ENCODE results near the gene INTS6. TPM values are rescaled to one million over a fixed set of nuclear protein-coding genes. Genes with fewer than 3 reads are reported as not detected.
A peak's percentile ranks its signal among the peaks of the same experiment; 100 is the strongest.

Gene INTS6
- total and polyA plus RNA-seq, 8 donors, result 10.7 to 200 (median 13.7) TPM

DNA sequence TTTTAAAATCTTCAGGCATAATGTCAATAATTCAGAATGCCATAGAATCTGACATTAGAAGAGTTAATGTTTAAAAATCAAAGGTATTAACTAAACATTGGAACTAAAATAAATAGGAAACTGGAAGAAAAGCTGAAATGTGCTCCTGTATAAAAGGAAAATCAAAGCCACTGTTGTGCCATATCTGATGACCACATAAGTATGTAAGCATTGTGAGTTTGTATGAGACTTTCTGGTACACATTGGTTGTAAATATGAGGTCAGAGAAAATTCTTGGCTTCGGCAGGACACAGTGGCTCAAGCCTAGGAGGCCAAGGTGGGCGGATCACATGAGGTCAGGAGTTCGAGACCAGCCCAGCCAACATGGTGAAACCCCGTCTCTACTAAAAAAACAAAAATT lies 48.3 kb upstream of the INTS6 start:
- Histone ChIP-seq H3K36me3 (no peaks in the 10 kb centered on the region), H3K9me3 (no peaks in the 10 kb centered on the region), H3K27ac (peak overlapping the region in 3 of 5 donors; percentile 14 to 45 (median 22)), H3K27me3 (no peaks in the 10 kb centered on the region), H3K4me1 (peaks cover 0 to 13% (median 6%) of the 10 kb centered on the region in 4 donors), H3K4me3 (no peak overlapping the region)
- intact Hi-C loops (cut with DNase I; ENCODE audit: low total_unique reads), result no loop called here
- peak in 1 of 2 donors; percentile 26 for DNase-seq
- 31 to 64% (median 47%) methylated on average over 4 of the region's 4 CpGs for WGBS, 5 donors
- TF ChIP-seq, protein P1, sequence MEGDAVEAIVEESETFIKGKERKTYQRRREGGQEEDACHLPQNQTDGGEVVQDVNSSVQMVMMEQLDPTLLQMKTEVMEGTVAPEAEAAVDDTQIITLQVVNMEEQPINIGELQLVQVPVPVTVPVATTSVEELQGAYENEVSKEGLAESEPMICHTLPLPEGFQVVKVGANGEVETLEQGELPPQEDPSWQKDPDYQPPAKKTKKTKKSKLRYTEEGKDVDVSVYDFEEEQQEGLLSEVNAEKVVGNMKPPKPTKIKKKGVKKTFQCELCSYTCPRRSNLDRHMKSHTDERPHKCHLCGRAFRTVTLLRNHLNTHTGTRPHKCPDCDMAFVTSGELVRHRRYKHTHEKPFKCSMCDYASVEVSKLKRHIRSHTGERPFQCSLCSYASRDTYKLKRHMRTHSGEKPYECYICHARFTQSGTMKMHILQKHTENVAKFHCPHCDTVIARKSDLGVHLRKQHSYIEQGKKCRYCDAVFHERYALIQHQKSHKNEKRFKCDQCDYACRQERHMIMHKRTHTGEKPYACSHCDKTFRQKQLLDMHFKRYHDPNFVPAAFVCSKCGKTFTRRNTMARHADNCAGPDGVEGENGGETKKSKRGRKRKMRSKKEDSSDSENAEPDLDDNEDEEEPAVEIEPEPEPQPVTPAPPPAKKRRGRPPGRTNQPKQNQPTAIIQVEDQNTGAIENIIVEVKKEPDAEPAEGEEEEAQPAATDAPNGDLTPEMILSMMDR (IDR thresholded peaks at IDR 0.05), result no peak
- TF ChIP-seq POLR2A (IDR thresholded peaks at IDR 0.05), result no peak
- no peak for TF ChIP-seq EP300 (IDR thresholded peaks at IDR 0.05)
- TF ChIP-seq POLR2AphosphoS5 (IDR thresholded peaks at IDR 0.05), result no peak

- H3K27me3 ChIP-seq, result no peaks in the 10 kb centered on the region
- H3K27ac ChIP-seq, result peak overlapping the region in 3 of 5 donors; percentile 14 to 50 (median 22)
- intact Hi-C loops (cut with DNase I; ENCODE audit: low total_unique reads), result no loop called here
- H3K4me3 ChIP-seq, result no peak overlapping the region
- no peaks in the 10 kb centered on the region for H3K9me3 ChIP-seq
- 14 to 49% (median 38%) methylated on average over 2 of the region's 2 CpGs for WGBS, 5 donors
- H3K36me3 ChIP-seq, result no peaks in the 10 kb centered on the region
- TF ChIP-seq, protein P1 (IDR thresholded peaks at IDR 0.05), result no peak
- no peak for TF ChIP-seq EP300 (IDR thresholded peaks at IDR 0.05)
- TF ChIP-seq POLR2AphosphoS5 (IDR thresholded peaks at IDR 0.05), result no peak
- no peak for TF ChIP-seq POLR2A (IDR thresholded peaks at IDR 0.05)
- peaks cover 0 to 13% (median 6%) of the 10 kb centered on the region in 4 donors for H3K4me1 ChIP-seq
- no peak for DNase-seq
Observed at GRCh38 chr13:51500687-51501086, 47.9 kb upstream of the INTS6 start.

GRCh38 chr13:51499841-51500240 lies 47.0 kb upstream of the INTS6 start:
- DNase-seq, result no peak
- Histone ChIP-seq H3K27ac (no peak overlapping the region), H3K4me3 (no peak overlapping the region), H3K9me3 (no peaks in the 10 kb centered on the region), H3K4me1 (peaks cover 0 to 13% (median 6%) of the 10 kb centered on the region in 4 donors), H3K36me3 (no peaks in the 10 kb centered on the region), H3K27me3 (no peaks in the 10 kb centered on the region)
- intact Hi-C loops (cut with DNase I; ENCODE audit: low total_unique reads), result no loop called here
- TF ChIP-seq, protein P1 (IDR thresholded peaks at IDR 0.05), result no peak
- no peak for TF ChIP-seq POLR2A (IDR thresholded peaks at IDR 0.05)
- TF ChIP-seq EP300 (IDR thresholded peaks at IDR 0.05), result no peak
- no peak for TF ChIP-seq POLR2AphosphoS5 (IDR thresholded peaks at IDR 0.05)
- 58 to 76% (median 65%) methylated on average over 4 of the region's 4 CpGs for WGBS, 5 donors

GRCh38 chr13:51495316-51495715 lies 42.5 kb upstream of the INTS6 start:
- Histone ChIP-seq H3K36me3 (no peaks in the 10 kb centered on the region), H3K27ac (no peak overlapping the region), H3K4me3 (no peak overlapping the region), H3K4me1 (no peaks in the 10 kb centered on the region), H3K27me3 (no peaks in the 10 kb centered on the region), H3K9me3 (no peaks in the 10 kb centered on the region)
- intact Hi-C loops (cut with DNase I; ENCODE audit: low total_unique reads), result no loop called here
- no peak for TF ChIP-seq EP300 (IDR thresholded peaks at IDR 0.05)
- TF ChIP-seq, protein P1 (IDR thresholded peaks at IDR 0.05), result no peak
- WGBS, 5 donors, result 57 to 66% (median 61%) methylated on average over 1 of the region's 1 CpG
- DNase-seq, result no peak
